GM04504 (cell line): Measurements from ENCODE around the gene SLC35G6.

Experiments used
- DNase-seq: peaks from one replicate; pipeline ENCODE4 v3.0.0-alpha.2; 2012; ENCODE audit warnings: low read depth

SLC35G6 gene

DNA sequence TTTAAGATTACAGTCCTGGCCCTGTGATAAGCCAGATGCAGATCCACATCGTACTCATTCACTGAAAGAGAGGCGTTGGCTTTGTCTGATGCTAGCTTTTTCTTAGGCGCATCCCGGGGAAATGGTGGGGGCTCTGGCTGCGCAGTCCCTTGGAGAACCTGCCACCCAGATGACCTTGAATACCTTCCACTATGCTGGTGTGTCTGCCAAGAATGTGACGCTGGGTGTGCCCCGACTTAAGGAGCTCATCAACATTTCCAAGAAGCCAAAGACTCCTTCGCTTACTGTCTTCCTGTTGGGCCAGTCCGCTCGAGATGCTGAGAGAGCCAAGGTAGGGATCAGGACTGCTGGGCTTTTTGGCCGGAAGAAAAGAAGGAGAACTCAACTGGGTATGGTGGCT is 26.9 kb downstream of the SLC35G6 start:
- DNase-seq: no peak

GRCh38 chr17:7508846-7509245 is 27.6 kb downstream of the SLC35G6 start:
- DNase-seq: no peak

GRCh38 chr17:7509937-7510336 is 28.7 kb downstream of the SLC35G6 start:
- DNase-seq: no peak

DNA sequence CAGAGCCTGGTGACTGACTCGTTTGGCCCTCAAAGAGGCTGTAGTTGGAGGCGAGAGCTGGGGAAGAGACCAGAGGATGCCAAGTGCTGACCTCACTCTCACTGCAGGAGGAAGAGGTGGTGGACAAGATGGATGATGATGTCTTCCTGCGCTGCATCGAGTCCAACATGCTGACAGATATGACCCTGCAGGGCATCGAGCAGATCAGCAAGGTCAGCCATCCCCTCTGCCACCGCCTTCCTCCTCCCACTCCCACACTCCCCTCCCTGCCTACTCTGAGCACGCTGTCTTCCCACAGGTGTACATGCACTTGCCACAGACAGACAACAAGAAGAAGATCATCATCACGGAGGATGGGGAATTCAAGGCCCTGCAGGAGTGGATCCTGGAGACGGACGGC is 29.9 kb downstream of the SLC35G6 start:
- DNase-seq: no peak

DNA sequence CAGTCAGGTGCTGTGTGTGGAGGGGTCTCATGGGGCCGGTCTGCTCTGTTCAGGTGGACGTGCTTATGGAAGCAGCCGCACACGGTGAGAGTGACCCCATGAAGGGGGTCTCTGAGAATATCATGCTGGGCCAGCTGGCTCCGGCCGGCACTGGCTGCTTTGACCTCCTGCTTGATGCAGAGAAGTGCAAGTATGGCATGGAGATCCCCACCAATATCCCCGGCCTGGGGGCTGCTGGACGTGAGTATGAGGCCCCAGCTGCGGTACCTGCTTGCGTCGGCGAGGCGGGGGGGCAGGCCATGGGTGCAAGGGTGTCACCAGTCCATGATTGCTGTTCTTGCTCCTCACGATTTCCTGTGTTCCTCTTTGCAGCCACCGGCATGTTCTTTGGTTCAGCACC is 30.9 kb downstream of the SLC35G6 start:
- DNase-seq: no peak

DNA sequence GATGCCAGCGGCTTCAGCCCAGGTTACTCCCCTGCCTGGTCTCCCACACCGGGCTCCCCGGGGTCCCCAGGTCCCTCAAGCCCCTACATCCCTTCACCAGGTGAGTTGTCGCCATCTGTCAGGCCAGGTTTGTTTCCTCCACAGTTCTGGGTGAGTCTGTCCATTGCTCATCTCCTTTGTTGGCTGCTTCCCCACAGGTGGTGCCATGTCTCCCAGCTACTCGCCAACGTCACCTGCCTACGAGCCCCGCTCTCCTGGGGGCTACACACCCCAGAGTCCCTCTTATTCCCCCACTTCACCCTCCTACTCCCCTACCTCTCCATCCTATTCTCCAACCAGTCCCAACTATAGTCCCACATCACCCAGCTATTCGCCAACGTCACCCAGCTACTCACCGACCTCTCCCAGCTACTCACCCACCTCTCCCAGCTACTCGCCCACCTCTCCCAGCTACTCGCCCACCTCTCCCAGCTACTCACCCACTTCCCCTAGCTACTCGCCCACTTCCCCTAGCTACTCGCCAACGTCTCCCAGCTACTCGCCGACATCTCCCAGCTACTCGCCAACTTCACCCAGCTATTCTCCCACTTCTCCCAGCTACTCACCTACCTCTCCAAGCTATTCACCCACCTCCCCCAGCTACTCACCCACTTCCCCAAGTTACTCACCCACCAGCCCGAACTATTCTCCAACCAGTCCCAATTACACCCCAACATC is 31.7 kb downstream of the SLC35G6 start:
- no peak for DNase-seq

- no peak for DNase-seq
Observed at GRCh38 chr17:7513850-7514419, 32.7 kb downstream of the SLC35G6 start.

GRCh38 chr17:7515911-7516610 is 34.8 kb downstream of the SLC35G6 start:
- no peak for DNase-seq

DNA sequence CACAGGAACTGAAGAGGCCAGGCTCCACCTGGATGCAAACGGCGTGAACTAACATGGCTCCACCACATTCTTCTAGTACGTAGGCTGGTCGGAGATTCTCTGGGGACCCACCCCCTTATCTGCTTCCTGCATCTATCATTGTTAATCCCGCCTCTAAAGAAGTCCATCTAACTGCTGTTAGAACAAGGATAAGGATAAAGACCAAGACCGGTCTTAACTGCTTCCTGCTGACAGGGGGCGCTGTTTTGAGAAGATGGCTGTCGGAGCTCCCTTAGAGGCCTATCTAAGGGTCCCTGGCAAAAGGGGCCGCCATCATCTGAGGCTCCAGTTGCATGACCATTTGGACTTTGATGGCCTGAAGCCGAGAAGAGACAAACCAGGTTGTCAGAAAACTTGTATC is 41.8 kb downstream of the SLC35G6 start:
- DNase-seq: no peak

- DNase-seq: no peak
Observed at GRCh38 chr17:7528842-7529241, 47.6 kb downstream of the SLC35G6 start.

DNA sequence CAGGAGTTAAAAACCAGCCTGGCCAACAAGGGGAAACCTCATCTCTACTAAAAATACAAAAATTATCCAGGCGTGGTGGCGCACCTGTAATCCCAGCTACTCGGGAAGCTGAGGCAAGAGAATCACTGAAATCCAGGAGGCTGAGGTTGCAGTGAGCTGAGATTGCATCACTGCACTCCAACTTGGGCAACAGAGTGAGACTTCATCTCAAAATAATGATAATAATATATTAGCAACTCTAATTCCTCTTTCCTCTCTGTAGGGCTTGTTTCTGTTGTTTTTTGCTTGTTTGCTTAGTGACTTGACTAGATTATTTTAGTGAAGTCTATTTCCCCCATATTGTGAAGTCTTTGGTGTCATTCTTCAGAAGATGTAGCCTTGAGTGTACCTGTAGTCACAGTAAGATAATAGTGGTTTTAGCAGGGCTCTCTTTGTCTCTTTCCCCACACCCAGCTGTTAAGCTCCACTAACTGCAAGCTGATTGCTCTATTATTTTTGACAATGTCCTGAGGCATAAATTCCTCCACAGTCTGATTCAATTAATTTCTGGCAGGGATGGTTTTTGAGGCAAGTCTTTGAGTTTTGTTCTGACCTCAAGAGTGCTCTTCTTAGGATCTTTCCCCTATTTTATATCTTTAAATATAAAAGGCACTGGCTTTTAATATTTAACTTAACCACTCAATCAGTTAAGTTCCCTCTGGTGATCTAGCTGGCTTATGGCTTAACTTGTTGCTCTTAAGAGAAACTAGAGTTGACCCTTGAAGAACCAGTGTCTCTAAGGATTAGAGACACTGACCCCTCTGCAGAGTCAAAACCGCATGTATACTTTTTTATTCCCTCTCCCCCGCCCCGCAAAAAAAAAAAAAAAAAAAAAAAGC is 49.0 kb downstream of the SLC35G6 start:
- no peak for DNase-seq
